Hepatocyte (in vitro differentiated cells): Measurements from ENCODE around the gene THOP1. TPM values are rescaled to one million over a fixed set of nuclear protein-coding genes. Genes with fewer than 3 reads are reported as not detected.

ENCODE experiments used
- DNase-seq: peaks from one replicate; pipeline ENCODE4 v3.0.0-alpha.2; 2016; ENCODE audit warnings: low spot score
- H2AFZ ChIP-seq: fragments of 200-600 bp; sonication (generic); 2 replicates; pipeline ENCODE4 v1.6.0; 2016; ENCODE audit warnings: antibody characterized with exemption, mild to moderate bottlenecking
- H3K27ac ChIP-seq: fragments of 200-600 bp; sonication (generic); 2 replicates; pipeline ENCODE4 v1.5.1; 2016; ENCODE audit warnings: mild to moderate bottlenecking
- H3K27me3 ChIP-seq: fragments of 200-600 bp; sonication (generic); 2 replicates; pipeline ENCODE4 v1.6.1; 2016
- H3K36me3 ChIP-seq: fragments of 200-600 bp; sonication (generic); replicated peaks from 2 replicates; pipeline ENCODE4 v1.5.1; 2016; ENCODE audit warnings: low read depth; ENCODE audit not compliant: insufficient read depth
- H3K4me1 ChIP-seq: fragments of 200-600 bp; sonication (generic); 2 replicates; pipeline ENCODE4 v1.5.1; 2016; ENCODE audit warnings: mild to moderate bottlenecking, moderate library complexity; ENCODE audit not compliant: insufficient read depth
- H3K4me2 ChIP-seq: fragments of 200-600 bp; sonication (generic); 2 replicates; pipeline ENCODE4 v1.6.0; 2016
- H3K4me3 ChIP-seq: fragments of 200-600 bp; sonication (generic); 2 replicates; pipeline ENCODE4 v1.5.1; 2016; ENCODE audit warnings: mild to moderate bottlenecking
- H3K79me2 ChIP-seq: fragments of 200-600 bp; sonication (generic); 2 replicates; pipeline ENCODE4 v1.6.0; 2017; ENCODE audit warnings: mild to moderate bottlenecking
- H3K9me2 ChIP-seq: fragments of 200-600 bp; sonication (generic); replicated peaks from 2 replicates; pipeline ENCODE4 v1.6.0; 2017; ENCODE audit warnings: mild to moderate bottlenecking; ENCODE audit not compliant: insufficient read depth
- H3K9me3 ChIP-seq: fragments of 200-600 bp; sonication (generic); 2 replicates; pipeline ENCODE4 v1.5.1; 2016; ENCODE audit warnings: low read depth, mild to moderate bottlenecking
- H4K20me1 ChIP-seq: fragments of 200-600 bp; sonication (generic); 2 replicates; pipeline ENCODE4 v1.6.0; 2016; ENCODE audit warnings: mild to moderate bottlenecking; ENCODE audit not compliant: insufficient read depth, poor library complexity, severe bottlenecking
- EZH2 ChIP-seq: fragments of 200-600 bp; sonication (generic); IDR thresholded peaks from 2 replicates; pipeline ENCODE4 v1.6.1; 2016; ENCODE audit warnings: antibody characterized with exemption, mild to moderate bottlenecking, borderline replicate concordance
- EZH2phosphoT487 ChIP-seq: fragments of 200-600 bp; sonication (generic); IDR thresholded peaks from one replicate; pipeline ENCODE4 v1.6.1; 2018; ENCODE audit warnings: antibody characterized with exemption, mild to moderate bottlenecking, low read depth, moderate library complexity; ENCODE audit not compliant: unreplicated experiment, severe bottlenecking
- WGBS: methylation state at CpG from one replicate; pipeline ENCODE4 v1.1.6; 2016; ENCODE audit warnings: low lambda C conversion rate; ENCODE audit errors: missing lambda C conversion rate; 5-methylcytosine and 5-hydroxymethylcytosine counted together
- polyA plus RNA-seq: library from polyadenylated mRNA; unstranded; fragments of >200 nt; fragmentation: Nextera tagmentation; extraction: Ambion mirVana; gene quantifications from 2 replicates; pipeline ENCODE4 v1.2.1, GENCODE V29; 2016
- total RNA-seq: library from RNA; depleted of rRNA; stranded (reverse); fragments of >200 nt; gene quantifications from 2 replicates; pipeline ENCODE4 v1.2.3, GENCODE V29; 2014
- TF ChIP-seq, protein P1 (sequence below): fragments of 200-600 bp; sonication (generic); IDR thresholded peaks from 2 replicates; pipeline ENCODE4 v1.5.1; 2016; ENCODE audit warnings: antibody characterized with exemption, mild to moderate bottlenecking; ENCODE audit not compliant: poor library complexity

Gene THOP1
- total and polyA plus RNA-seq, 2 experiments from 2014 or later, result 61.4 to 64.3 TPM

- TF ChIP-seq, protein P1, sequence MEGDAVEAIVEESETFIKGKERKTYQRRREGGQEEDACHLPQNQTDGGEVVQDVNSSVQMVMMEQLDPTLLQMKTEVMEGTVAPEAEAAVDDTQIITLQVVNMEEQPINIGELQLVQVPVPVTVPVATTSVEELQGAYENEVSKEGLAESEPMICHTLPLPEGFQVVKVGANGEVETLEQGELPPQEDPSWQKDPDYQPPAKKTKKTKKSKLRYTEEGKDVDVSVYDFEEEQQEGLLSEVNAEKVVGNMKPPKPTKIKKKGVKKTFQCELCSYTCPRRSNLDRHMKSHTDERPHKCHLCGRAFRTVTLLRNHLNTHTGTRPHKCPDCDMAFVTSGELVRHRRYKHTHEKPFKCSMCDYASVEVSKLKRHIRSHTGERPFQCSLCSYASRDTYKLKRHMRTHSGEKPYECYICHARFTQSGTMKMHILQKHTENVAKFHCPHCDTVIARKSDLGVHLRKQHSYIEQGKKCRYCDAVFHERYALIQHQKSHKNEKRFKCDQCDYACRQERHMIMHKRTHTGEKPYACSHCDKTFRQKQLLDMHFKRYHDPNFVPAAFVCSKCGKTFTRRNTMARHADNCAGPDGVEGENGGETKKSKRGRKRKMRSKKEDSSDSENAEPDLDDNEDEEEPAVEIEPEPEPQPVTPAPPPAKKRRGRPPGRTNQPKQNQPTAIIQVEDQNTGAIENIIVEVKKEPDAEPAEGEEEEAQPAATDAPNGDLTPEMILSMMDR, result no peak
- no peak for TF ChIP-seq EZH2
- TF ChIP-seq EZH2phosphoT487, result no peak
- no peak overlapping the region for H3K4me3 ChIP-seq
- no peaks in the 10 kb centered on the region for H3K79me2 ChIP-seq
- H3K9me2 ChIP-seq, result no peaks in the 10 kb centered on the region
- no peaks in the 10 kb centered on the region for H3K36me3 ChIP-seq
- no peaks in the 10 kb centered on the region for H3K27me3 ChIP-seq
- no peak overlapping the region for H3K27ac ChIP-seq
- H3K9me3 ChIP-seq, result no peaks in the 10 kb centered on the region
- no peaks in the 10 kb centered on the region for H4K20me1 ChIP-seq
- no peak for DNase-seq
- H2AFZ ChIP-seq, result no peak overlapping the region
- no peak overlapping the region for H3K4me2 ChIP-seq
- WGBS, result 94% methylated on average over 22 of the region's 27 CpGs
- H3K4me1 ChIP-seq, result no peaks in the 10 kb centered on the region
Observed at GRCh38 chr19:2804156-2805004, 19.1 kb downstream of the THOP1 start.

- WGBS, result 97% methylated on average over 20 of the region's 28 CpGs
- Histone ChIP-seq H2AFZ (no peak overlapping the region), H3K27ac (no peak overlapping the region), H3K9me2 (no peaks in the 10 kb centered on the region), H3K79me2 (no peaks in the 10 kb centered on the region), H3K36me3 (no peaks in the 10 kb centered on the region), H3K27me3 (no peaks in the 10 kb centered on the region), H3K4me2 (no peak overlapping the region), H3K4me3 (no peak overlapping the region), H3K9me3 (no peaks in the 10 kb centered on the region), H4K20me1 (no peaks in the 10 kb centered on the region), H3K4me1 (no peaks in the 10 kb centered on the region)
- TF ChIP-seq EZH2, result no peak
- TF ChIP-seq EZH2phosphoT487, result no peak
- TF ChIP-seq, protein P1, result no peak
- no peak for DNase-seq
Observed at GRCh38 chr19:2805261-2805900, 20.1 kb downstream of the THOP1 start.

DNA sequence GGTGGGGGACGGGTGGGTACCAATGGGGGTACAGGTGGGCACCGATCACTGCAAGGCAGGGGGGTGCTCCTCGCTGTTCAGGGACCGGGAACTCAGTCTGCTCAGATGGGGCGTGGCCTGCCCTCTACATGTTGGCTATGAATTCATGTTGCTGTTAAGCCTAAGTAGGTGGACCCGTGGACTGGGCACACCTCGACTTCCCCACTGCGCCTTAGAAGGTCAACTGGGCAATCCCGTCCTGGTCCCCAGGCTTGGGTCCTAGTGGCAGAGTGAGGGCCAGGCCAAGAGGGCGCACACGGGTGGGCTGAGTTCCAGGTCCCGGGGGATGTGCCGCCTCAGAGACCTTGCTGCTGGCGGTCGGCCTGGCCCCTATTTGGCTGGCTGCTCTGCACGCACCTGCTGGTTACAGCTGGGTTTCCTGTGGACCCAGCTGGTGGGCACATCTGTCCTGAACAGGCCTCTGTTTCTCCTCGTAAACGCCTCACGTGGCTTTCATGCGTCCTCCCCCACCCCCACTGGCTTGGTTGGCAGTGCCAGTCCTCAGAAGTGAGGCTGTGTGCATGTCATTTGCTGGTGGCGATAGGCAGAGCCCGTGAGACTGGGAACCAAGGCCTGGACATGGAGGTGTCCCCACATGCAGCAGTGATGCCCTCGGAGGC is 20.8 kb downstream of the THOP1 start:
- Histone ChIP-seq H2AFZ (no peak overlapping the region), H3K4me3 (no peak overlapping the region), H3K79me2 (no peaks in the 10 kb centered on the region), H3K27me3 (no peaks in the 10 kb centered on the region), H4K20me1 (no peaks in the 10 kb centered on the region), H3K4me1 (no peaks in the 10 kb centered on the region), H3K9me3 (no peaks in the 10 kb centered on the region), H3K36me3 (no peaks in the 10 kb centered on the region), H3K4me2 (no peak overlapping the region), H3K27ac (no peak overlapping the region), H3K9me2 (no peaks in the 10 kb centered on the region)
- TF ChIP-seq EZH2phosphoT487, result no peak
- TF ChIP-seq, protein P1, result no peak
- DNase-seq, result no peak
- whole genome bisulfite sequencing, result 97% methylated on average over 20 of the region's 23 CpGs
